Right atrium auricular region (tissue), 2 donors: Measurements from ENCODE around the gene VGLL4. TPM values are rescaled to one million over a fixed set of nuclear protein-coding genes. Genes with fewer than 3 reads are reported as not detected.

Experiments used
- DNase-seq: peaks from one replicate; pipeline ENCODE4 v3.0.0-alpha.2; 2019; ENCODE audit warnings: low spot score
- H3K27ac ChIP-seq, 2 donors: fragments of 200-600 bp; sonication (generic); 1 replicate in 1 of 2; 2 replicates in 1 of 2; pipeline ENCODE4 v1.5.1; 2016 to 2019
- H3K27me3 ChIP-seq, 2 donors: fragments of 200-600 bp; sonication (generic); one replicate each; pipeline versions ENCODE4 v1.5.1 to v1.6.0; 2017 to 2019
- H3K36me3 ChIP-seq: fragments of 200-600 bp; sonication (generic); one replicate; pipeline ENCODE4 v1.5.1; 2016
- H3K4me1 ChIP-seq, 2 donors: fragments of 200-600 bp; sonication (generic); one replicate each; pipeline versions ENCODE4 v1.5.1 to v1.6.0; 2017 to 2019
- H3K4me3 ChIP-seq, 2 donors: fragments of 200-600 bp; sonication (generic); 1 replicate in 1 of 2; 2 replicates in 1 of 2; pipeline ENCODE4 v1.5.1; 2017 to 2019; ENCODE audit warnings: mild to moderate bottlenecking in 1 of 2, moderate library complexity in 1 of 2
- H3K9me3 ChIP-seq, 2 donors: fragments of 200-600 bp; sonication (generic); one replicate each; pipeline ENCODE4 v1.5.1; 2019
- CTCF ChIP-seq, 2 donors: fragments of 200-600 bp; sonication (generic); IDR thresholded peaks; one replicate each; pipeline ENCODE4 v1.5.1; 2019; ENCODE audit warnings: antibody characterized with exemption in 2 of 2
- total RNA-seq, 2 donors: library from RNA; depleted of rRNA; stranded (reverse); fragments of >200 nt; gene quantifications; one replicate each; pipeline ENCODE4 v1.1.0, GENCODE V29; 2016

The VGLL4 gene
- total RNA-seq, 2 donors from 2014 or later, result 30.2 to 64.6 TPM

DNA sequence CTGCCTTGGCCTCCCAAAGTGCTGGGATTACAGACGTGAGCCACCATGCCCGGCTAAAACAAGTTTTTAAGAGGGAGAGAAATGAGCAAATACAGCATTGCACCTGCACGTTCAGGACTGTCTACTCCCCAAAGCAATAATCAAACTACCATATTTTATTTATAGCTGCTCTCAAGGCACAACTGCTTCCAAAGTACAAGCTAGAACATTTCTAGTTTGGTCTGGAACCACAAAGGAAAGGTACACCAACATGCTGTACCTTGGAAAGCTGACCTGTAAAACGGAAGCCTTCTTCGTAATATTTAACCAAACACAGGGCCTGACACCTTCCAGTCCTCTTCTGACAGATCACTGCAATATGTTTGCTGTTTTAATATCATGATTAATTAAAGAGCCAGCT lies 14.5 kb upstream of the VGLL4 start:
- H3K27ac ChIP-seq, result no peak overlapping the region
- no peaks in the 10 kb centered on the region for H3K36me3 ChIP-seq
- H3K4me3 ChIP-seq, result no peak overlapping the region
- peaks cover 0 to 22% of the 10 kb centered on the region in 2 donors for H3K4me1 ChIP-seq
- no peak for TF ChIP-seq CTCF (IDR thresholded peaks at IDR 0.05)
- H3K27me3 ChIP-seq, result no peaks in the 10 kb centered on the region
- no peak for DNase-seq
- H3K9me3 ChIP-seq, result no peaks in the 10 kb centered on the region

- no peak overlapping the region for H3K27ac ChIP-seq
- H3K4me3 ChIP-seq, result no peak overlapping the region
- no peaks in the 10 kb centered on the region for H3K36me3 ChIP-seq
- TF ChIP-seq CTCF (IDR thresholded peaks at IDR 0.05), result peak in 1 of 2 donors; percentile 23
- no peak for DNase-seq
- H3K27me3 ChIP-seq, result no peaks in the 10 kb centered on the region
- H3K4me1 ChIP-seq, result peaks cover 0 to 17% of the 10 kb centered on the region in 2 donors
- no peaks in the 10 kb centered on the region for H3K9me3 ChIP-seq
Measured at GRCh38 chr3:11655196-11655928, 11.6 kb upstream of the VGLL4 start.

GRCh38 chr3:11654166-11654565 lies 10.5 kb upstream of the VGLL4 start:
- Histone ChIP-seq H3K36me3 (no peaks in the 10 kb centered on the region), H3K27me3 (no peaks in the 10 kb centered on the region), H3K9me3 (no peaks in the 10 kb centered on the region), H3K4me1 (peaks cover 0 to 17% of the 10 kb centered on the region in 2 donors), H3K4me3 (no peak overlapping the region), H3K27ac (no peak overlapping the region)
- TF ChIP-seq CTCF (IDR thresholded peaks at IDR 0.05), result no peak
- no peak for DNase-seq

DNA sequence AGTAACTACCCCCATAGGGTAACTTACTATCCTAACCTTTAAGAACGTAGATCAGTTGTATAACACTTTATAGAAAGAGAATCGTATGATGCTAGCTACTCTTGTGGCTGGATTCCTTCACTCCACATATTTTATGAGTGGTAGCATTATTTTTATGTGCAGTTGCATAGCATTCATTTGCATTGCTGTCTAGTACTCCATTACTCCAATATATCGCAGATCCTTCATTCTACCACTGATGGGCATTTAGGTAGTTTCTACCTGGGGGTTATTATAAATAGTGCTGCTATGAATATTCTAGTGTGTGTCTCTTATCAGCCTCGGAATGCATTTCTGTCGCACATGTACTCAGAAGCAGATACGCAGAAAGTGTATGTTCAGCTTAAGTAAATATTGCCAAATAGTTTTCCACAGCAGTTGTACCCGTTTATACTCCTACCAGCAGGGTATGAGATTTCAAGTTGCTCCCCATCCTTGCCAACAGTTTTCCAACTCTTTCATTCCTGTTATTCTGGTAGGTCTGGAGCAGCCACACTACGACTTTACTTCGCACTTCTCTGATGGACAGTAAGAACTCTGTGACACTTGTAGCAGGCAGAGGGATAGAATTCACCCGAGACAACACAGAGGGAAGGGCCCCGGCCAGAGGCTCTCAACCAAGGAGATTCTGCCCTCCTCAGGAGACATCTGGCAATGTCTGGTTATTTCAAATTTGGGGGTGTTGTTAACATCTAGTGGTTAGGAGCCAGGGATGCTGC lies 9.8 kb upstream of the VGLL4 start:
- TF ChIP-seq CTCF (IDR thresholded peaks at IDR 0.05), result no peak
- H3K9me3 ChIP-seq, result no peaks in the 10 kb centered on the region
- no peak for DNase-seq
- H3K4me1 ChIP-seq, result peaks cover 0 to 17% of the 10 kb centered on the region in 2 donors
- H3K36me3 ChIP-seq, result no peaks in the 10 kb centered on the region
- H3K27me3 ChIP-seq, result no peaks in the 10 kb centered on the region
- no peak overlapping the region for H3K27ac ChIP-seq
- H3K4me3 ChIP-seq, result no peak overlapping the region

DNA sequence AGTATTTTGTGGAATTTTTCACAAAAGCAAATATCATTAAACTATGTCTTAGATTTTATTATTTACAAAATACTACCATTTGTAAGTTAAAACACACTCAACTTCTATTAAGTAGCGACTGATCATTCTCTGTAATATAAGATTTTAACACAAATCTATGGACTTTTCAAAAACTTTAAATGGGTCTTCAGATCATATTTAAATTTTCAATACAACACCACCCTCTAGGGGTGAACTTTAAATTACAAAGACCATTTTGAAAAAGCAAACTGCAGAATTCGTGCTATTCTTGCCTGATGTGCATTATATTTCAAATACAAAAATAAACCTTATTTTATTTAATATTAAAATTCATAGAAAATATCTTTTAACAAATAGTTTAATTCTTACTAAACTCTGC lies 8.2 kb upstream of the VGLL4 start:
- no peak overlapping the region for H3K27ac ChIP-seq
- H3K9me3 ChIP-seq, result no peaks in the 10 kb centered on the region
- H3K27me3 ChIP-seq, result no peaks in the 10 kb centered on the region
- peaks cover 0 to 6% of the 10 kb centered on the region in 2 donors for H3K4me1 ChIP-seq
- no peak for DNase-seq
- H3K4me3 ChIP-seq, result no peak overlapping the region
- TF ChIP-seq CTCF (IDR thresholded peaks at IDR 0.05), result peak; percentile 47 to 68
- H3K36me3 ChIP-seq, result no peaks in the 10 kb centered on the region
